ENCODE measurements around the gene SLF2. TPM values are rescaled to one million over a fixed set of nuclear protein-coding genes. Genes with fewer than 3 reads are reported as not detected.
A peak's percentile ranks its signal among the peaks of the same experiment; 100 is the strongest.

Gene SLF2
- total and polyA plus RNA-seq, 9 of the 15 experiments (the other 6 are each of a cell fraction or from before 2014, with no cell fraction given) = 1.7 to 18.4 (median 7.8) TPM

DNA sequence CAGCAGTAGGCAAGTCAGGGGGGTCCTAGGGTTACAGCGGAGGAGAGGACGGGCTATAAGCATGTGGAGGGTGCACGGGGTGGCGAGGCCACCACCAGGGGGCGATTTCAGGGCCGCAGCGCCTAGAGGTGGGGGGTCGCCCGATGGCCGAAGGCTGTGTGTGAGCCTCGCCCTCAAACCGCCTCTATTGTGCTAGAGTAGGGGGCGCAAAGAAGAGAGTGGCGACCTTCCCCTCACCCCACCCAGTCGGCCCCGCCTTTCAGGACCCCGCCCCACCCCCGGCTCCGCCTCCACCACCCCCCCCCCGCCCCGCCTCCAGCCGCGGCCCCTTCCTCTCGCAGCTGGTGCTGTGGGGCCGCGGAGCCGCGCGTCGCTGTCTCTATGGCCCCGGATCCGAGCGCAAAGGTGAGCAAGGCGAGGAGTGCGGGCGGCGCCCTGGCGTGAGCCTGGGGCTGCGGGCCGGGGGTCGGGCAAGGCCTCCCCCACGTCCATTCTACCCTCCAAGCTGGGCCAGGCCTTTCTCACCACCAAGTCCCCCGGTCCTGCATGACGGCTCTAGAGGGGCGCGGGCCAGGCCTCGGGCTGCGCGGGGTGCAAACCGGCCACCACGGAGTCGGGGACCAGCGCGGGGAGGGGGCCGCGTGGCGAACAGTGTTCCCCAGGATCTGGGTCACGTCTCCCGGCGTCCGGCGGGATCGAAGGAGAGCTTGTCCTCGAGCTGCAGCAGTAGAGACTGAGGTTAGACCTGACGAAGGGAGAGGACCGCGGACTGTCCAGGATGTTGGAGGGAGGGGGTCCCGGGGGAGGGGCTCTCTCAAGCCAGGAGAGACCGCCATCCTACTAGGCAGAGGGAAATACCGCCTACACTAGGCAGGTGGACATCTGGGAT, 56.7 kb downstream of the SLF2 start, which contains the start of gene SEMA4G (continued):
- no peak for TF ChIP-seq BRD9 (IDR thresholded peaks at IDR 0.05; ENCODE audit: low read depth, partially characterized antibody)
- TF ChIP-seq RAD21 (CRISPR knock-in tag; conservative IDR thresholded peaks at IDR 0.05 in 1 of 2, IDR thresholded peaks at IDR 0.05 in 1 of 2) = peak in 1 of 2 experiments; percentile 31; a peak in 3 of 4 replicates
- no peak for TF ChIP-seq TFAM (CRISPR knock-in tag; conservative IDR thresholded peaks at IDR 0.05)
- no peak for TF ChIP-seq GABPA (tag; conservative IDR thresholded peaks at IDR 0.05; ENCODE audit: low read depth)
- no peak for TF ChIP-seq ZNF24 (IDR thresholded peaks at IDR 0.05)
- TF ChIP-seq, protein P1, sequence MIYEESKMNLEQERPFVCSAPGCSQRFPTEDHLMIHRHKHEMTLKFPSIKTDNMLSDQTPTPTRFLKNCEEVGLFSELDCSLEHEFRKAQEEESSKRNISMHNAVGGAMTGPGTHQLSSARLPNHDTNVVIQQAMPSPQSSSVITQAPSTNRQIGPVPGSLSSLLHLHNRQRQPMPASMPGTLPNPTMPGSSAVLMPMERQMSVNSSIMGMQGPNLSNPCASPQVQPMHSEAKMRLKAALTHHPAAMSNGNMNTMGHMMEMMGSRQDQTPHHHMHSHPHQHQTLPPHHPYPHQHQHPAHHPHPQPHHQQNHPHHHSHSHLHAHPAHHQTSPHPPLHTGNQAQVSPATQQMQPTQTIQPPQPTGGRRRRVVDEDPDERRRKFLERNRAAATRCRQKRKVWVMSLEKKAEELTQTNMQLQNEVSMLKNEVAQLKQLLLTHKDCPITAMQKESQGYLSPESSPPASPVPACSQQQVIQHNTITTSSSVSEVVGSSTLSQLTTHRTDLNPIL (CRISPR knock-in tag; IDR thresholded peaks at IDR 0.05) = no peak
- TF ChIP-seq MCM5 (IDR thresholded peaks at IDR 0.05; ENCODE audit: low read depth) = no peak
- TF ChIP-seq MYBL2 (IDR thresholded peaks at IDR 0.05; ENCODE audit: low read depth) = no peak
- TF ChIP-seq MYBL2 (CRISPR knock-in tag; IDR thresholded peaks at IDR 0.05; ENCODE audit: borderline replicate concordance) = no peak
- TF ChIP-seq KDM2B (CRISPR knock-in tag; IDR thresholded peaks at IDR 0.05) = no peak
- TF ChIP-seq ZNF75A (CRISPR knock-in tag; IDR thresholded peaks at IDR 0.05) = no peak
- no peak for TF ChIP-seq ZNF778 (CRISPR knock-in tag; IDR thresholded peaks at IDR 0.05)
- TF ChIP-seq MTA1 (IDR thresholded peaks at IDR 0.05; ENCODE audit: borderline replicate concordance) = no peak
- TF ChIP-seq, protein P2, sequence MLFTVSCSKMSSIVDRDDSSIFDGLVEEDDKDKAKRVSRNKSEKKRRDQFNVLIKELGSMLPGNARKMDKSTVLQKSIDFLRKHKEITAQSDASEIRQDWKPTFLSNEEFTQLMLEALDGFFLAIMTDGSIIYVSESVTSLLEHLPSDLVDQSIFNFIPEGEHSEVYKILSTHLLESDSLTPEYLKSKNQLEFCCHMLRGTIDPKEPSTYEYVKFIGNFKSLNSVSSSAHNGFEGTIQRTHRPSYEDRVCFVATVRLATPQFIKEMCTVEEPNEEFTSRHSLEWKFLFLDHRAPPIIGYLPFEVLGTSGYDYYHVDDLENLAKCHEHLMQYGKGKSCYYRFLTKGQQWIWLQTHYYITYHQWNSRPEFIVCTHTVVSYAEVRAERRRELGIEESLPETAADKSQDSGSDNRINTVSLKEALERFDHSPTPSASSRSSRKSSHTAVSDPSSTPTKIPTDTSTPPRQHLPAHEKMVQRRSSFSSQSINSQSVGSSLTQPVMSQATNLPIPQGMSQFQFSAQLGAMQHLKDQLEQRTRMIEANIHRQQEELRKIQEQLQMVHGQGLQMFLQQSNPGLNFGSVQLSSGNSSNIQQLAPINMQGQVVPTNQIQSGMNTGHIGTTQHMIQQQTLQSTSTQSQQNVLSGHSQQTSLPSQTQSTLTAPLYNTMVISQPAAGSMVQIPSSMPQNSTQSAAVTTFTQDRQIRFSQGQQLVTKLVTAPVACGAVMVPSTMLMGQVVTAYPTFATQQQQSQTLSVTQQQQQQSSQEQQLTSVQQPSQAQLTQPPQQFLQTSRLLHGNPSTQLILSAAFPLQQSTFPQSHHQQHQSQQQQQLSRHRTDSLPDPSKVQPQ (CRISPR knock-in tag; IDR thresholded peaks at IDR 0.05; ENCODE audit: borderline replicate concordance) = no peak
- TF ChIP-seq FOXK1 (CRISPR knock-in tag; IDR thresholded peaks at IDR 0.05; ENCODE audit: borderline replicate concordance) = no peak
- no peak for TF ChIP-seq KLF6 (CRISPR knock-in tag; IDR thresholded peaks at IDR 0.05; ENCODE audit: borderline replicate concordance)
- no peak for TF ChIP-seq BCOR (IDR thresholded peaks at IDR 0.05)
- TF ChIP-seq ZSCAN32 (CRISPR knock-in tag; IDR thresholded peaks at IDR 0.05) = no peak
- TF ChIP-seq NFIX (CRISPR knock-in tag; IDR thresholded peaks at IDR 0.05; ENCODE audit: low read depth) = no peak
- no peak for TF ChIP-seq KLF13 (tag; IDR thresholded peaks at IDR 0.05; ENCODE audit: borderline replicate concordance, low read depth)
- TF ChIP-seq, protein P3, sequence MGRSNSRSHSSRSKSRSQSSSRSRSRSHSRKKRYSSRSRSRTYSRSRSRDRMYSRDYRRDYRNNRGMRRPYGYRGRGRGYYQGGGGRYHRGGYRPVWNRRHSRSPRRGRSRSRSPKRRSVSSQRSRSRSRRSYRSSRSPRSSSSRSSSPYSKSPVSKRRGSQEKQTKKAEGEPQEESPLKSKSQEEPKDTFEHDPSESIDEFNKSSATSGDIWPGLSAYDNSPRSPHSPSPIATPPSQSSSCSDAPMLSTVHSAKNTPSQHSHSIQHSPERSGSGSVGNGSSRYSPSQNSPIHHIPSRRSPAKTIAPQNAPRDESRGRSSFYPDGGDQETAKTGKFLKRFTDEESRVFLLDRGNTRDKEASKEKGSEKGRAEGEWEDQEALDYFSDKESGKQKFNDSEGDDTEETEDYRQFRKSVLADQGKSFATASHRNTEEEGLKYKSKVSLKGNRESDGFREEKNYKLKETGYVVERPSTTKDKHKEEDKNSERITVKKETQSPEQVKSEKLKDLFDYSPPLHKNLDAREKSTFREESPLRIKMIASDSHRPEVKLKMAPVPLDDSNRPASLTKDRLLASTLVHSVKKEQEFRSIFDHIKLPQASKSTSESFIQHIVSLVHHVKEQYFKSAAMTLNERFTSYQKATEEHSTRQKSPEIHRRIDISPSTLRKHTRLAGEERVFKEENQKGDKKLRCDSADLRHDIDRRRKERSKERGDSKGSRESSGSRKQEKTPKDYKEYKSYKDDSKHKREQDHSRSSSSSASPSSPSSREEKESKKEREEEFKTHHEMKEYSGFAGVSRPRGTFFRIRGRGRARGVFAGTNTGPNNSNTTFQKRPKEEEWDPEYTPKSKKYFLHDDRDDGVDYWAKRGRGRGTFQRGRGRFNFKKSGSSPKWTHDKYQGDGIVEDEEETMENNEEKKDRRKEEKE (IDR thresholded peaks at IDR 0.05; ENCODE audit: borderline replicate concordance in 1 of 2, control insufficient read depth in 1 of 2, low read depth in 2 of 2, low read length in 1 of 2) = no peak
